SIG-M5 treated with dmso at 0.1 percent for 504 hours (cell line): ENCODE measurements around the gene METTL1.
A peak's percentile ranks its signal among the peaks of the same experiment; 100 is the strongest.
"Not testable (repeated sequence)": the region's sequence is repeated elsewhere in the genome, so short reads cannot be mapped to it uniquely, and the experiment has no call there.

Experiments used
- DNase-seq: peaks from one replicate; lab custom pipeline; 2025; ENCODE audit not compliant: unreplicated experiment; lab: John Stamatoyannopoulos, UW

Gene METTL1

DNA sequence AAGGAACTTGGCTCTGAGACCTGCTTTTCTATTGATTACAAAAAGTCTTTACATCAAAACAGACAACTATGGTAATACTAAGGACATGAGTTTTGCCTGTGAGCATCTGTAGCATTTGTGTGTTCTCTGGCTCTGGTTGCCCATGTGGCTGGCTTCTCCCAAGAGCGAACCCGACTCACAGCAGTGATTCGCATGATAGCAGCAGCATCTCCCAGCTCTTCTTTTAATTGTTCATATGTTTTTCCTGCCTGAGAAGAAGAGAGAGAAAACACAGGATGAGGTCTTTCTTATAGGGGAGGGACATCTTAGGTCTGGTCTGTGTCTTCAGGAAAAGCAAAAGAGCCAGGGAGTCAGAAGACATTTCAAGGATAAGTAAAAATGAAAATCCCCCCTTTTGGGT lies 29.1 kb upstream of the METTL1 start:
- no peak for DNase-seq

DNA sequence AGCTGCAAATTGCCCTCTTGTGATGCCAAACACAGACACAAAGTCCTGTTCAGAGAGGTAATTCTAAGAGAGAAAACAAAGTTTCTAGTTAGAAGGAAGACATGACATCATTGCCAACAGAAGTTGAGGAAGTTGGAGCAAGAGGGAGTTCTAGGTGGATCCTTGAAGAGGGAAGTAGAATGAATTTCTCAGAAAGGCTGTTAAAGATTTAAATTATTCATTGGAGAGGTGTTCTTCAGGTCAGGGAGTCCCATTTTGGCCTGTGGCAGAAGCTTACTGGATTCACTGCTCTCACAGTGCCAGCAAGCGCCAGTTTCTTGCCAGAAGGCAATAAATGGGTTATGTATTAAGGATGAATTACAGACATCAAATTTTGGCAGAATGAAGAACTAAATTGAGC lies 26.0 kb upstream of the METTL1 start:
- DNase-seq: peak; percentile 32

DNA sequence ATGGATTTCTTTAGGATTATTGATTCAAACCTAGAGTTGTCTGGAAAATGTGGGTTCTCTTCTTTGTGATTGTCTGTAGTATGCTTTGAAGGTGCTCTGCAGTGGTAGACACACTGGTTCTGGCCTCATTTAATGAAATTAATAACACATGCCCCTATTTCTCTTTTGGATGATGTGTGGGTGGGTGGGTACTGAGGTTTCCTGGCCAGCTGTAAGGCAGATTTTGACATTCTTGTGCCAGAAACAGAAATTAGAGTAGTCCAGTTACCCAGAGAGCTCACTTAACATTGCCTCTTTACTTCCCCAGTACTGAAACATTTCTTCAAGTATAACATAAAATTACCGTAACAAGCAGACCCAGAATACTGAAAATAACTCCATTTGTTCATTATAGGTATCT lies 25.1 kb upstream of the METTL1 start:
- no peak for DNase-seq

DNA sequence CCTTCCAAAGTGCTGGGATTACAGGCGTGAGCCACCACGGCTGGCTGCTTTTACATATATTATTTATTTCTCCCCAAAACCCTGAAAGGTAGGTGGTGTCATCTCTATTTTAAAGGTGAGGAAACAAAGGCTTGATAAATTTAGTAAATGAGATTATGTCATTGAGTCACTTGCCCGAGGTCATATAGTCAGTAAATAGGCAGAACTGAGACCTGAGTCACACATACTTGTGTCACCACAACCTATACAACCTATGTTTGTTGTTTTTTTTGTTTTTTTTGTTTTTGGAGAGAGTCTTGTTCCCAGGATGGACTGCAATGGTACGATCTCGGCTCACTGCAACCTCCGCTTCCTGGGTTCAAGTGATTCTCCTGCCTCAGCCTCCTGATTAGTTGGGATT lies 23.4 kb upstream of the METTL1 start:
- peak; percentile 5 for DNase-seq

DNA sequence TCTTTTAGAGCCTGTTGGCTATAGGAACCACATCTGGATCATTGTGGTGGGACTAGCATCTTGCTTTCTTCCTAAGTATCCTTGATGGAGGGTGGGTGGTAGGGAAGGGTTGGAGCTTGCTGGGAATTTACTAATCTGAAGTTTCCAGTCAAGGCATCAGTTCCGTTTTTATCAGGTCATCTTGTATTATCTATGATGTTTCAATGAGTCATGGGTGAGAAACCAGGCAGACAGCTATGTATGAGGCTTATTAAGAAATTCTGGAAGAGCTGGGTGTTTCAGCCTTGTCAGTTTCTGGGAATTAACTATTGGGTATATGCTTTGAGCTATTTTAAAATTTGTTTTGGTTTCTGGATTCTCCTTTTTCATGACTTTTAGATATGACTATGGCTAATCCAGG lies 22.0 kb upstream of the METTL1 start:
- peak; percentile 22 for DNase-seq

DNA sequence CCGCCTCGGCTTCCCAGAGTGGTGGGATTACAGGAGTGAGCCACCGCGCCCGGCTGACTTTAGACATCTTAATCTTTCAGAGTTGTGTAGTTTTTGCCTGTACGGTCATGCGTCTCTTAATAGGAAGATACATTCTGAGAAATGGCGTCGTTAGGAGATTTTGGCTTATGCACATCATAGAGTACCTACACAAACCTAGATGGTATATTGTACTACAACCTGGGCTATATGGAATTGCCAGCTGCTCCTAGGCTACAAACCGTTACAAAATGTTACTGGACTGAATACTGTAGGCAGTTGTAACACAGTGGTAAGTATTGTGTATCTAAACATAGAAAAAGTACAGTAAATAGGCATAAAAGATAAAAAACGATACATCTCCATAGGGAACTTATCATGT lies 12.0 kb upstream of the METTL1 start:
- no peak for DNase-seq

DNA sequence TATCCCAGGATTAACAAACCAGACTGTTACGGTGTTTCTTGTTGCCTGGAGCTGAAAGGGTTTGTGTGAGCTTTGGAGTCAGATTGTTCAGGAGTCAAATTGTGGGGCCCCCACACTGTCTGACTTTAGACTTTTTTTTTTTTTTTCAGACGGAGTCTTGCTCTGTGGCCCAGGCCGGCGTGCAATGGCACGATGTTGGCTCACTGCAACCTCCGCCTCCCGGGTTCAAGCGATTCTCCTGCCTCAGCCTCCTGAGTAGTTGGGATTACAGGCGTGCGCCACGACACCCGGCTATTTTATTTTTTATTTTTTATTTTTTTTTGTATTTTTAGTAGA lies 11.5 kb upstream of the METTL1 start:
- no peak for DNase-seq

DNA sequence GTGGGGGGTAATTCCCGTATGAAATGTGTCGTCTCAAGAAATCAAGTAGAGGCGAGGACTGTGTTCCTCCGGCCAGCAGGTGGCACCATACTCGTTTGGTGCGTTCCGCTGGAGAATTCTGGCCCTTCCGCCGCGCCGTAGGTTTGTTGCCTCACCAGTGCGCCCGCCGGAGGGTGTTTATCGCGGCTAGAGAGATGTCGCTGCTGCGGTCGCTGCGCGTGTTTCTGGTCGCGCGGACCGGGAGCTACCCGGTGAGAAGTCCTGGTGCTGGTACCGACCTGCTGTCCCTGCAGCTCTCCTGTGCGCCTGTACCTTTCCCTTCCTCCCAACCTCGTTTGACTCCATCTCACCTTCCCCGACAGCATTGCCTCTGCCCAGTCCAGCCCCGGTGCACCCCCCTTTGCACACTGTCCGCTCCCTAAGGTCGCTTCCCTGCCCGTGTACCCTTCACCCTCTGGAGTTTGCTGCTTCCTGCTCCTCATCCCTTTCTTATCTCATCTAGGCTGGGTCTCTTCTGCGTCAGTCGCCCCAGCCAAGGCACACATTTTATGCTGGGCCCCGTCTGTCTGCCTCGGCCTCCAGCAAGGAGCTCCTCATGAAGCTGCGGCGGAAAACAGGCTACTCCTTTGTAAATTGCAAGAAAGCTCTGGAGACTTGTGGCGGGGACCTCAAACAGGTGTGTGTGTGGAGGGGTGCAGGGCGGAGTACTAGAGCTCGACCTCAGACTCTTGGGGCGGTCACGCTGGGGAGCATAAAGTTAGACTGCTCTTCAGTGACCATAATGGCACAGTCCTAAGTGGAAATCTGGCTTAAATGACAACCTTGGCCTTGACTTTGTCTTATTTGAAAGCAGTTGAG lies 10.9 kb upstream of the METTL1 start, which contains the start of gene TSFM:
TSS of gene TSFM (plus strand) at position 180 of the 858 bp plus-strand sequence. CDS start at position 195, 15 bp downstream.
- DNase-seq: peak; percentile 97

DNA sequence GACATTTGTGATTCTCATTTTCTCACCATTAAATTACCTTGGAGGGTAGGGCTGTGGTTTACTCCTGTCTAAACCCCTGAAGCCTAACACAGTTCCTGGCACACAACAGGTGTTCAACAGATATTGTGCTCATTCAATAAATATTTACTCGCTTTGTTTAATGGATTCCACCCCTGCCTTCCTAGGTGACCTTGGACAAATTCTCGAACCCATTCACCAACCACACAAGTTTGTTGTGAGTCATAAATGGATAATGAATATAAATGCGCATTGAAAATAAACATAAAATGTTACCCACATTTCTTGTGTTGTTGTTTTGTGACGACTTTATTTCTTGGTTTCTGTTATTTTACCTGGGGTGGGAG lies 10.3 kb upstream of the METTL1 start:
- no peak for DNase-seq

DNA sequence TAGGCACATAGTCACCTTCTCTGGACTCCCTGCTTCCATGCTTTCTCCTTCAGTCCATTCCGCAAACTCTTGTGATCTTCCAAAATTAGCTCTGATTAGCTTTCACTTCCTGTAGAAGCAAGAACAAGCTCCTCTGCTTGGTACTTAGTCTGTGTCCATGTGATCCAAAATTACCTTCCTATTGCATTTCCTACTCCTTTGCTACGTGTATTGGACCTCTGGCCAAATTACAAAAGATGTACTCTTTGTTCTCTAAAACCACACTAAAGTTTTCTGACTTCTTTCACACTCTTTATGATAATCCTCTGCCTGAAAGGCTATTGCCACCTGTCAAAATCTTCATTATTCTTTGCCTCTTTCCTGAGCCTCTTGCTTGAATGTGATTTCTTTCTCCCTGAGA lies 9.9 kb upstream of the METTL1 start:
- no peak for DNase-seq

DNA sequence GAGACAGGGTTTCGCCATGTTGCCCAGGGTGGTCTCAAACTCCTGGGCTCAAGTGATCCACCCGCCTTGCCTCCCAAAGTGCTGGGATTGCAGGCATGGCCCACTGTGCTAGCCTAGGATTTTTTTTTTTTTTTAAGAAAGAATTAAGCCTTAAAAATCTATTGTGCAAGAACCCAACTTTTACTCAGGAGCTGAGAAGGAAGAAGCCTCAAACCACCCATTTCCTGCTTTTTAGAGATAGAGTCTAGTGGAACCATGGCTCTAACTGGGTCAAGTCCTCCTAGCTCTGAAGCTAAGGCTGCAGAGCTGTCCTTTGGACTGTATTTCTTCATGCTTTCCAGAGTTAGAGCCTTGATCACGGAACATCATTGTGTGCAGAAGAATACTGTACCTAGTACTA lies 9.3 kb upstream of the METTL1 start:
- peak; percentile 55 for DNase-seq

DNA sequence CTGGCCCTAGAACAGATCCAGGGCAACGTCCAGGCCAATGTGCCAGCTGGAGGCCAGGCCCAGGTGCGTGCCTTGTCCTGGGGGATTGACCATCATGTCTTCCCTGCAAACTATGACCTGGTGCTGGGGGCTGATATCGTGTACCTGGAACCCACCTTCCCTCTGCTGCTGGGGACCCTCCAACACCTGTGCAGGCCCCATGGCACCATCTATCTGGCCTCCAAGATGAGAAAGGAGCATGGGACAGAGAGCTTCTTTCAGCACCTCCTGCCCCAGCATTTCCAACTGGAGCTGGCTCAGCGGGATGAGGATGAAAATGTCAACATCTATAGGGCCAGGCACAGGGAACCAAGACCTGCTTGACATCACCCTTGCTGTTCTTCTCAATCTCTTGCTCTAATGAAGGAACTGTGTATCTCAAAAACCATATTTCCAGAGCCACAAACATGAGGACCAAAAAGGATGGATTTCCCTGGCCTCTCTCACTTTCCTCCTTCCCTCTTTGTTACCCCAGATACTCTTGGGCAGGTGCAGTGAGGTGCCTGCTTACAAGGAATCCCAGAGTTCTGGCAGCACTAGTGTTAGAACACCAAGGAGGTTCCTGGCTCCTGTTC lies 8.5 kb upstream of the METTL1 start:
- no peak for DNase-seq

DNA sequence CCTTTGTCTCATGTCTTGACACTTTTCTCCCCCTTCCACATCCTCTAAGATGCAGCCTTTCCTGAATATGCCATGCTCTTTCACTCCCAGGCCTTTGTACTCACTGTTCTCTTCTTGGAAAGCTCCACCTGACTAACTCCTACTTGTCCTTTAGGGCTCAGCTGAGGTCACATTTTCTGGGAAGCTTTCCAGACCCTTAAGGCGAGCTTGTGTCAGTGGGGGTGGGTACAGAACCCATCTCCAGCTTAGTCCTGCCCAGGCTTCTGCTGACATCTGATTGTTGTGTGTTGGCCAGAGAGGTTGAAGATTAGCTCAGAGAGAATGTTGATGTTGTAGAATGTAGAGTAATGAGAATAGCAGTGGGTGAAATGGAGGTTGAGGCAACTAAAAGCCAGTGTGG lies 7.8 kb upstream of the METTL1 start:
- DNase-seq: no peak

DNA sequence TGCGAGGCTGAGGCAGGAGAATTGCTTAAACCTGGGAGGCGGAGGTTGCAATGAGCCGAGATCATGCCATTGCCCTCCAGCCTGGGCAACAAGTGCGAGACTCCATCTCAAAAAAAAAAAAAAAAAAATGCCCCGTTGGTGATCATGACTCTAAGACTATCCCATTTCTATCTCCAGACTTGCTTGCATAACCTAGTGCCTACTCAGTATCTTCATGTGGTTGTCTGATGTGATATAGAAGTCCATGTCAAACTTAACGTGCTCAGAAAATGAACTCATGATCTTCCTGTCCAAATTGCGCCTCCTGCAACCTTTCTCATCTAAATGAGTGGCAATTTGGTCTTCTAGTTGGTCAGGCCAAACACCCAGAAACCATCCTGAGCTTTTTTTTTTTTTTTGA lies 6.0 kb upstream of the METTL1 start:
- DNase-seq: no peak

DNA sequence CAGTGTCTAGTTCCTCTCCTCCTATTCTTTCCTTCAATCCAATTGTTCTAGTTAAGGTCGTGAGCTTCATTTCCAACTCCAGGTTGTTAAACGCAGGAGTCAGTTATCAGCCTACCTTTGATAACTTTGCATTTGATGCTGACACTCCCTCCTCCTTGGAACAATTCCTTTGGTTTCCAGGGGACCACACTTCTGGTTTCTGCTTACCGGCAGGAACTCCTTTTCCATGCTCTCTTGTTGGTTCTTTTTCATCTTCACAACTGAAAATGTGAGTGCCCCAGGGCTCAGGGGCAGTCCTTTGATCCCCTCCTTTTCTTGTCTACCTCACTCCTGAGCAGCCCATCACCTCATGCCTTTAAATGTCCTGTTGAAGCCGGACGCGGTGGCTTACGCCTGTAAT lies 5.5 kb upstream of the METTL1 start:
- DNase-seq: no peak

DNA sequence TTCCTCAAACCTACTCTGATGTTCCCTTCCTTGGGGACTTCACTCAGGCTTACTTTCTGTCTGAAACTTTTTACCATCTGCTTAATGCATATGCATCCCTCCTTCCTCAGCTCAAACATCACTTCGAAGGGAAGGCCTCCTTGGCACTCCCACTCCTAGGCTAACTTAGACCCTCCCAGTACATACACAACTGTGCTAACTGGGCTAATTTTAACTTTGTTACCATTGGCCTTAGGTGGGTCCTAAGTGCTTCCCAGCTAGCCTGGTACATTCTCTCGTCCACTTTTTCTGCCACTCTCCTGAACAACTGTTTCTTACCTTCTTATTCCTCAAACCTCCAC lies 4.3 kb upstream of the METTL1 start:
- DNase-seq: no peak

DNA sequence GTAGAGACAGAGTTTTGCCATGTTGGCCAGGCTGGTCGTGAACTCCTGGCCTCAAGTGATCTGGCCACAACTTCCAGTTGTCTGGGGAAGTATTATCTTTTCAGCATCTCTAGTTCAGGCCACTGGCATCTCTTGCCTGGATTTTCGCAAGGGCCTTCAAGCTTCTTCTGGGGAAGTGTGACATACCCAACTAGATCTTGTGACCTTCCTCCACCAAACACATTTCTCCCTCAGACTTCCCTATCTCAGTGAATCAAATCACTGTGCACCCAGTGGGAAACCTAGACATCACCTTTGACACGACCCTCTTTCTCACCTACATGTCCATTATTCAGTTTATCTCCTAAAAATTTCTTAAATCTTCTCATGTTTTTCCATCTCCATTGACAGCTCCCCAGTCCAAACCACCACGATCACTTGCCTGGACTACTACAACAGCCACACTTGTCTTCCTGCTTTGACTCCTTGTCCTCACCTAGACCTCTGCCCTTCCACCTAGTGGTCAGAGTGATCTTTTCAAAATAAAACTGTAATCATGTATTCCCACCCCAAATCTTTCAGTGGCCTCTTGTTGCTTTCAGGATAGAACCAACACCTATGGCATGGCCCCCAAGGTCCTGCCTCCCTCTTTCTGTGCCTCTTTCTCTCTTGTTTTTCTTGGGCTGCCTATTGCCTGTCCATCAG lies 3.8 kb upstream of the METTL1 start:
- DNase-seq: peak; percentile 49

DNA sequence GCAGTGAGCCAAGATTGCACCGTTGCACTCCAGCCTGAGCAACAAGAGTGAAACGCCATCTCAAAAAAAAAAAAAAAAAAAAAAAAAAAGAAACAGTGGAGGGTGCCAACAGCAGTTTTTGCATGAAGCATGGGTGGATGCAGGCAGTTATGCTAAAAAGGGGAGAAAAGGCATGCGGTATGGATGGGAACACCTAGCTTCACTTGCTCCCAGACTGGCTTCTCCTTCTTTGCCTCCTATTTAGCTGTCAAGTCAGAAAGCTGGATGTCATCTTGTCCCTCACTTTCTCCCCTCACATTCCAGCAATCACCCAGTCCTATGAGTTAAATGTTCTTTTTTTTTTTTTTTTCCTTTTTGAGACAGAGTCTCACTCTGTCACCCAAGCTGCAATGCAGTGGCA lies 3.1 kb upstream of the METTL1 start:
- DNase-seq: no peak

DNA sequence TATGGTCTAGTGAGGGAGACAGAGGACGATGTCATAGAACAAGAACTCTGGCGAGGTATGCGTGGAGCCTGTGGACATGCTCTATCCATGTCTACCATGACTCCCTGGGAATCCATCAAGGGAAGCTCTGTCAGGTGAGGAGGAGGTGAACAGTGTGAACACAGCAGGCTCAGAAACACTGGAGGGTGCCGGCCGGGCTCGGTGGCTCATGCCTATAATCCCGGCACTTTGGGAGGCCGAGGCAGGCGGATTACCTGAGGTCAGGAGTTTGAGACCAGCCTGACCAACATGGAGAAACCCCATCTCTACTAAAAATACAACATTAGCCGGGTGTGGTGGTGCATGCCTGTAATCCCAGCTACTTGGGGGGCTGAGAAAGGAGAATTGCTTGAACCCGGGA lies 2.7 kb upstream of the METTL1 start:
- DNase-seq: not testable (repeated sequence)

DNA sequence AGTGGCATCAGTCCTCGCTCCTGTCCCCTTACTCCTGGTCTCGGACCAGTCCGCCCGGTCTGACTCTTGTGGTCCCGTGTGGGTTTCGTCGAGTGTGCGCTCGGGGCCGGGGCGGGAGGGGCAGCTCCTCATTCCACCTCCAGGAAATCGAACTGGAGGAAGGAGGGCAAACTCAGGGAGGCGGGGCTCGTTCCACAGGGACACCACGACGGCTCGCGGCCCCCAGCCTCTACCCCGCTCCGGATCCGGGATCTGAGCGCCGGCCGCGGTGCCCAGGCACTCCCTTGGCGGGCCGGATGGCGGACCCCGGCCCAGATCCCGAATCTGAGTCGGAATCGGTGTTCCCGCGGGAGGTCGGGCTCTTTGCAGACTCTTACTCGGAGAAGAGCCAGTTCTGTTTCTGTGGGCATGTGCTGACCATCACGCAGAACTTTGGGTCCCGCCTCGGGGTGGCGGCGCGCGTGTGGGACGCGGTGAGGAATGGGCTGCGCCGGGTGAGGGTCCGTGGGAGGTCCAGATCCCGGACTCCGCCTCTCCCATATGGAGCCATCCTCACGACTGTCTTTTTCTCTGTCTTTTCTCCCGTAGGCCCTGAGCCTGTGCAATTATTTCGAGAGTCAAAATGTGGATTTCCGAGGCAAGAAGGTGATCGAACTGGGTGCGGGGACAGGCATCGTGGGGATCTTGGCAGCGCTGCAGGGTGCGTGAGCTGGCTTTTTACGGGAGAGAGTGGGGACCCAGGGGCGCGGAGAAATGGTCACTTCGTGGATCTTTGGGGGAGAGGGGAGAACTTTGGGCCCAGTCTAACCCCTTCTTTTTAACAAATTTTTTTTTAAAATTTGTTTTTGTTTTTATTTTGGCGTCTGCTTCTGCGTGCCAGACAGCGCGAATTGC lies 771 bp upstream of the METTL1 start, which contains the start of gene EEF1AKMT3:
TSS of gene EEF1AKMT3 (plus strand) at position 186 of the 894 bp plus-strand sequence. CDS start at position 297, 111 bp downstream.
- DNase-seq: peak; percentile 74

DNA sequence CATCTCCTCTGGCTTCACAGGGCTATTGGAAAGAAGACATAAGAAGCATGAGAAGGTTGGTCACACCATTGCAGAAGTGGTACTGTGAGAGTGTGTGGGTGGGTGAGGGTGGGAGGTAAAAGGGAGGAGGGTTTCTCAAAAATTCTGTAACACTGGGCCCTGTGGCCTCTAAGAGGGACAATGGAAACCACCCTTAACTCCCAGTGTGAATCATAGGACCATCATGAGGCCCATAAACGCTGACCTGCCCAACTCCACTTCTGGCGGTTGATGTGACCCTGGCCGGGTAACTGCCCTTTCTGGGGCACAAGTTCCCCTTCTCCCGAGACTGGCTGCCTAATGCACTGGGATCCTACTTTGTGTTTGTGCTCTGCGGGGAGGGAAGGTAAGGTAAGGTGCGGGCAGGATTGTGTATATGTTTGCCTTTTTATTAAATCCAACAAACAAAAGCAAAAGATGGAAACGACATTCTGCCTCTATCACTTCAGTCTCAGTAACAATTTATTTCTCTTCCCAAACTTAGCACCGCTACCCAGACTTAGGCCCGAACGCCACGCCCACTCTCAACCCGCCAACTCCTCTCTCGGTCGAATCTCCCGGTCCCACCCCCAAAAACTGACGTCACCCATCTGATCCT lies 551 bp downstream of the METTL1 start:
- DNase-seq: peak; percentile 93
